Thoracic aorta (tissue), 2 donors: ENCODE measurements around the gene EXOC6. TPM values are rescaled to one million over a fixed set of nuclear protein-coding genes. Genes with fewer than 3 reads are reported as not detected.

Source experiments
- ATAC-seq: fragments of 150-250 bp; one replicate; pipeline ENCODE4 v1.8.0; 2017; ENCODE audit warnings: low read depth; ENCODE audit not compliant: insufficient number of reproducible peaks, low FRiP score
- DNase-seq: peaks from one replicate; pipeline ENCODE4 v3.0.0-alpha.2; 2020; ENCODE audit warnings: low spot score
- H3K27ac ChIP-seq, 2 donors: fragments of 200-600 bp; sonication (generic); 1 replicate in 1 of 2; 2 replicates in 1 of 2; pipeline ENCODE4 v1.5.1; 2016; ENCODE audit warnings: mild to moderate bottlenecking in 2 of 2, moderate library complexity in 2 of 2
- H3K27me3 ChIP-seq: fragments of 200-600 bp; sonication (generic); replicated peaks from 2 replicates; pipeline ENCODE4 v1.6.0; 2016; ENCODE audit warnings: mild to moderate bottlenecking; ENCODE audit not compliant: insufficient read depth
- H3K36me3 ChIP-seq: fragments of 200-600 bp; sonication (generic); one replicate; pipeline ENCODE4 v1.5.1; 2016
- H3K4me1 ChIP-seq, 2 donors: fragments of 200-600 bp; sonication (generic); 1 replicate in 1 of 2; 2 replicates in 1 of 2; pipeline versions ENCODE4 v1.5.1 to v1.6.0; 2016; ENCODE audit warnings: low read depth in 2 of 2, mild to moderate bottlenecking in 1 of 2; ENCODE audit not compliant: control insufficient read depth in 1 of 2
- H3K4me3 ChIP-seq: fragments of 200-600 bp; sonication (generic); 2 replicates; pipeline ENCODE4 v1.5.1; 2016; ENCODE audit warnings: mild to moderate bottlenecking
- H3K9me3 ChIP-seq: fragments of 200-600 bp; sonication (generic); 2 replicates; pipeline ENCODE4 v1.5.1; 2016
- total RNA-seq, 2 donors: library from RNA; depleted of rRNA; stranded (reverse); fragments of >200 nt; gene quantifications; one replicate each; pipeline versions ENCODE4 v1.1.0 to v1.2.3, GENCODE V29; 2016
- TF ChIP-seq, protein P1 (sequence below): fragments of 200-600 bp; sonication (generic); IDR thresholded peaks from one replicate; pipeline ENCODE4 v1.5.1; 2019; ENCODE audit warnings: antibody characterized with exemption

Gene EXOC6
- total RNA-seq, 2 donors from 2014 or later = 13.3 to 16.8 TPM

DNA sequence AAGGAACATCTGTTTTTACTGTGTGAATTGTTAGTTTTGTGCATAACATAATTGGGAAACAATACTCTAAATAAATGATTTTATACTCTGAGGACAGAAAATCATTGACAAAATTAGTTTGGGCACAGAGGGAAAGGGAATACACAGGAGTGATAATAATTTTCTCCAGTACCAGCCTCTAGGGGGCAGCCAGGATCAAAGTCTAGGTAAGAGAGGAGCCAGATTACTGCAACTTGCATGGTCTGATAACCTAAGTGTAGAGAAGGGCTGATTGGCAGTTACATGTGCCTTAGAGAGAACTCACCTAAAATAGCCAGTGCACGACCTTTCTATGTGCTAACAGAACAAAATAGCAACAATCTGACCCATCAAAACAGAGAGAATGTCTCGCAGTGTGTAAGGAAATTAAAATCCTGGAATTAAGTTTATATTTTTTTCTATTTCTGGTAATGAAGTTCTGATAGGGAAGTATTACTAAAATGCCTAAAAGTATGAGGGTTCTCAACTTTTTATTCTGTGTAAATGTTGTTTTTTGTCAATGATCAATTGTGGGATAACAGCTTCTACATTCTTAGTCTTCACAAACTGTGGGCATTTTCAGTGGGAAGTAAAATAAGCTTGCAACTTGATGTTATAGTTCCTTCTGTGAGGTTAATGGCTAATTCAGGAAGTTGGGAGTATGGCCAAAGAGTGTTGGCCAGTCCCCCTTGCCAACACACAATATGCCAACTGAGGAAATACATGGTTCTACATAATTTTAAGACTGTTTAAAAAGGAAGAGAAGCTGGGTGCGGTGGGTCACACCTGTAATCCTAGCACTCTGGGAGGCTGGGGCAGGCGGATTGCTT is 66.4 kb downstream of the EXOC6 start:
- H3K4me3 ChIP-seq = no peak overlapping the region
- ATAC-seq (no peak), DNase-seq (no peak)
- TF ChIP-seq, protein P1, sequence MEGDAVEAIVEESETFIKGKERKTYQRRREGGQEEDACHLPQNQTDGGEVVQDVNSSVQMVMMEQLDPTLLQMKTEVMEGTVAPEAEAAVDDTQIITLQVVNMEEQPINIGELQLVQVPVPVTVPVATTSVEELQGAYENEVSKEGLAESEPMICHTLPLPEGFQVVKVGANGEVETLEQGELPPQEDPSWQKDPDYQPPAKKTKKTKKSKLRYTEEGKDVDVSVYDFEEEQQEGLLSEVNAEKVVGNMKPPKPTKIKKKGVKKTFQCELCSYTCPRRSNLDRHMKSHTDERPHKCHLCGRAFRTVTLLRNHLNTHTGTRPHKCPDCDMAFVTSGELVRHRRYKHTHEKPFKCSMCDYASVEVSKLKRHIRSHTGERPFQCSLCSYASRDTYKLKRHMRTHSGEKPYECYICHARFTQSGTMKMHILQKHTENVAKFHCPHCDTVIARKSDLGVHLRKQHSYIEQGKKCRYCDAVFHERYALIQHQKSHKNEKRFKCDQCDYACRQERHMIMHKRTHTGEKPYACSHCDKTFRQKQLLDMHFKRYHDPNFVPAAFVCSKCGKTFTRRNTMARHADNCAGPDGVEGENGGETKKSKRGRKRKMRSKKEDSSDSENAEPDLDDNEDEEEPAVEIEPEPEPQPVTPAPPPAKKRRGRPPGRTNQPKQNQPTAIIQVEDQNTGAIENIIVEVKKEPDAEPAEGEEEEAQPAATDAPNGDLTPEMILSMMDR = peak; percentile 57
- no peaks in the 10 kb centered on the region for H3K27me3 ChIP-seq
- peaks cover 8% of the 10 kb centered on the region for H3K36me3 ChIP-seq
- no peak overlapping the region for H3K27ac ChIP-seq
- H3K4me1 ChIP-seq = no peaks in the 10 kb centered on the region
- H3K9me3 ChIP-seq = no peaks in the 10 kb centered on the region

DNA sequence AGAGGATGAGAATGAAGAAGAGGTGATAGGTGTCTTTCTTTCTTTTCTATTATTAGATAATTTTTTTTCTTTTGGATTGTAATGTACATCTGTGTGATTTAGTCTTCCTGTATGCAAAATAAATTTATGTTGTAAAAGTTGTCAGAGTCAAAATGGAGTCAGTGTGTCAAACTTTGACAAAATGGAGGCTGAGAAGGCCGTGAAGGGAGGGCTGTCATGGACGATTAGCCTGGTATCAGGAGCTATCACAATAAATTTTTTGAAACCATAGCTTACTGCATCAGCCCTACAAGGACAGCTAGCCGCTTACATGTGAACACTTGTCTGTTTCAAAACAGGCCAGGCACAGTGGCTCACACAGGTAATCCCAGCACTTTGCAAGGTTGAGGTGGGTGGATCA is 67.6 kb downstream of the EXOC6 start:
- ATAC-seq = no peak
- Histone ChIP-seq H3K27ac (no peak overlapping the region), H3K36me3 (peaks cover 5% of the 10 kb centered on the region), H3K4me1 (no peaks in the 10 kb centered on the region), H3K4me3 (no peak overlapping the region), H3K27me3 (no peaks in the 10 kb centered on the region), H3K9me3 (peaks cover 7% of the 10 kb centered on the region)
- DNase-seq = no peak
- TF ChIP-seq, protein P1 = no peak

DNA sequence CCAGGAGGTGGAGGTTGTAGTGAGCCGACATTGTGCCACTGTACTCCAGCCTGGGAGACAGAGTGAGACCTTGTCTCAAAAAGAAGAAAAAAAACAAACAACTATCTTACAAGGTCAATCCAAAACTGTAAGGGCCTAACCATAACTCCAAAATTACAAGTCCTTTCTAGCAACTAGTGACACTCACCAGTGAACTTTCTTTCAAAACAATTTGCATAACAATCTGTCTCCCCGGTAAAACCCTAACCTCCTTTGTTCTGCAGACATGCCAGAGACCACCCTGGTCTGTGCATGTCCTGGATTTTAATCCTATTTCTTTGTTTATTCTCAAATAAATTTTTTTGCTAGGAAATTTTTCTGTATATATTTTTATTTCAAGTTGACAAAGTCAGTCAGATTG is 68.1 kb downstream of the EXOC6 start:
- DNase-seq (no peak), ATAC-seq (no peak)
- Histone ChIP-seq H3K27ac (no peak overlapping the region), H3K27me3 (no peaks in the 10 kb centered on the region), H3K36me3 (peaks cover 5% of the 10 kb centered on the region), H3K4me3 (no peak overlapping the region), H3K4me1 (no peaks in the 10 kb centered on the region), H3K9me3 (peaks cover 7% of the 10 kb centered on the region)
- TF ChIP-seq, protein P1 = no peak

DNA sequence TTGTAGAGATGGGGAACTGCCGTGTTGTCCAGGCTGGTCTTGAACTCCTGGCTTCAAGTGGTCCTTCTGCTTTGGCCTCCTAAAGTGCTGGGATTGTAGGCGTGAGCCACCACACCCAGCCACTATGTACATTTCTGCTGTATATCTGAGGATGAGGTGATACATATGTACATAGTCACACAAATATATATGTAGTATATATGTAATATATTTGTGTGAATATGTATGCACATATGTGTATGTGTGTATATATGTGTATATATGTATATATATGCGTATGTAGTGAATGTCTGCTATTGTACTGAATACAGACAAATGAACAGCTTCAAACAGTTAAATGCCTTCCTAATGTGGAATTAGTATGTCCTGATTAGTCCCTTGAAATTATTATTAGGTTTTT is 70.3 kb downstream of the EXOC6 start:
- TF ChIP-seq, protein P1 = no peak
- H3K9me3 ChIP-seq = peaks cover 7% of the 10 kb centered on the region
- H3K4me3 ChIP-seq = no peak overlapping the region
- H3K27me3 ChIP-seq = no peaks in the 10 kb centered on the region
- peaks cover 3% of the 10 kb centered on the region for H3K36me3 ChIP-seq
- ATAC-seq (no peak), DNase-seq (no peak)
- no peak overlapping the region for H3K27ac ChIP-seq
- H3K4me1 ChIP-seq = no peaks in the 10 kb centered on the region

DNA sequence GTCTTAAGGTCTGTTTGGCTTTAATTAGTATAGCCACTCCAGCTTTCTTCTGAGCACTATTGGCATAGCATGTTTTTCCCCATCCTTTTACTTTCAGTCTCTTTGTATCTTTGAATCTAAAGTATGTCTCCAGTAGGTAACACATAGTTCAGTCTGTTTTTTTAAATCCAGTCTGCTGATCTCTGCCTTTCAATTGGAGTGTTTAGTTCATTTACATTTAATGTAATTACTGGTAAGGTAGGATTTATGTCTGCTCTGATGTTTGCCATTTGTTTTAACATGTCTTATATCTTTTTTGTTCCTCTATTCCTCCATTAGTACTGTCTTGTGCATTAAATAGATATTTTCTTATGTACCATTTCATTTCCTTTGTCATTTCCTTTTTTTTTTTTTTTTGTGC is 72.5 kb downstream of the EXOC6 start:
- Histone ChIP-seq H3K36me3 (no peaks in the 10 kb centered on the region), H3K27ac (no peak overlapping the region)
- TF ChIP-seq, protein P1 = no peak

More for the DNA sequence above, 72.5 kb downstream of the EXOC6 start:
- H3K27me3 ChIP-seq = no peaks in the 10 kb centered on the region
- H3K4me3 ChIP-seq = no peak overlapping the region
- peaks cover 7% of the 10 kb centered on the region for H3K9me3 ChIP-seq
- DNase-seq (no peak), ATAC-seq (no peak)
- no peaks in the 10 kb centered on the region for H3K4me1 ChIP-seq
